IMR-90 (cell line): Measurements from ENCODE around the gene PPP2R1A.

Experiments used
- MXI1 ChIP-seq: IDR thresholded peaks from 2 replicates; pipeline ENCODE4 v1.6.1; 2012; ENCODE audit warnings: low read depth, mild to moderate bottlenecking, low read length, moderate library complexity, borderline replicate concordance
- POLR2A ChIP-seq: IDR thresholded peaks from 2 replicates; pipeline ENCODE4 v1.6.1; 2012; ENCODE audit warnings: mild to moderate bottlenecking, low read depth, low read length
- SMC3 ChIP-seq: fragments of 150-350 bp; IDR thresholded peaks from 2 replicates; pipeline ENCODE4 v1.6.1; 2016; ENCODE audit warnings: low read depth, mild to moderate bottlenecking, antibody characterized with exemption, low read length, moderate library complexity
- TF ChIP-seq, protein P1 (sequence below): conservative IDR thresholded peaks from 2 replicates; pipeline ENCODE4 v1.5.1; 2012; ENCODE audit warnings: mild to moderate bottlenecking, low read depth, low read length, improper control_type of control experiment
- TF ChIP-seq, protein P2 (sequence below): fragments of 150-350 bp; IDR thresholded peaks from 2 replicates; pipeline ENCODE4 v1.6.1; 2017; ENCODE audit warnings: mild to moderate bottlenecking, antibody characterized with exemption, low read length, low read depth

DNA sequence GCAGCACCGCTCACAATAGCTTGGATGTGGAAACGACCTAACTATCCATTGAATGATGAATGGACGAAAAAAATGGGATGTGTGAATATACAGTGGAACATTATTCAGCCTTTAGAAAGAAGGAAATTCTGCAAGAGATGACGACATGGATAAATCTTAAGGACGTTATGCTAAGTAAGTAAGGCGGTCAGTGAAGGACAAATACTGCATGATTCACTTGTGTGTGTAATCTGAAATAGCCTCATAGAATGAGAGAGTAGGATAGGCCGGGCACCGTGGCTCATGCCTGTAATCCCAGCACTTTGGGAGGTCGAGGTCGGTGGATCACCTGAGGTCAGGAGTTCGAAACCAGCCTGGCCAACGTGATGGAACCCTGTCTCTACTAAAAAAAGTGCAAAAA is 54.2 kb downstream of the PPP2R1A start:
- TF ChIP-seq, protein P1, sequence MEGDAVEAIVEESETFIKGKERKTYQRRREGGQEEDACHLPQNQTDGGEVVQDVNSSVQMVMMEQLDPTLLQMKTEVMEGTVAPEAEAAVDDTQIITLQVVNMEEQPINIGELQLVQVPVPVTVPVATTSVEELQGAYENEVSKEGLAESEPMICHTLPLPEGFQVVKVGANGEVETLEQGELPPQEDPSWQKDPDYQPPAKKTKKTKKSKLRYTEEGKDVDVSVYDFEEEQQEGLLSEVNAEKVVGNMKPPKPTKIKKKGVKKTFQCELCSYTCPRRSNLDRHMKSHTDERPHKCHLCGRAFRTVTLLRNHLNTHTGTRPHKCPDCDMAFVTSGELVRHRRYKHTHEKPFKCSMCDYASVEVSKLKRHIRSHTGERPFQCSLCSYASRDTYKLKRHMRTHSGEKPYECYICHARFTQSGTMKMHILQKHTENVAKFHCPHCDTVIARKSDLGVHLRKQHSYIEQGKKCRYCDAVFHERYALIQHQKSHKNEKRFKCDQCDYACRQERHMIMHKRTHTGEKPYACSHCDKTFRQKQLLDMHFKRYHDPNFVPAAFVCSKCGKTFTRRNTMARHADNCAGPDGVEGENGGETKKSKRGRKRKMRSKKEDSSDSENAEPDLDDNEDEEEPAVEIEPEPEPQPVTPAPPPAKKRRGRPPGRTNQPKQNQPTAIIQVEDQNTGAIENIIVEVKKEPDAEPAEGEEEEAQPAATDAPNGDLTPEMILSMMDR: no peak
- TF ChIP-seq, protein P2, sequence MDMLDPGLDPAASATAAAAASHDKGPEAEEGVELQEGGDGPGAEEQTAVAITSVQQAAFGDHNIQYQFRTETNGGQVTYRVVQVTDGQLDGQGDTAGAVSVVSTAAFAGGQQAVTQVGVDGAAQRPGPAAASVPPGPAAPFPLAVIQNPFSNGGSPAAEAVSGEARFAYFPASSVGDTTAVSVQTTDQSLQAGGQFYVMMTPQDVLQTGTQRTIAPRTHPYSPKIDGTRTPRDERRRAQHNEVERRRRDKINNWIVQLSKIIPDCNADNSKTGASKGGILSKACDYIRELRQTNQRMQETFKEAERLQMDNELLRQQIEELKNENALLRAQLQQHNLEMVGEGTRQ: no peak
- no peak for TF ChIP-seq POLR2A
- no peak for TF ChIP-seq MXI1
- TF ChIP-seq SMC3: no peak
